Neural cell (in vitro differentiated cells): ENCODE data around the gene FAM118A. TPM values are rescaled to one million over a fixed set of nuclear protein-coding genes. Genes with fewer than 3 reads are reported as not detected.

Experiments used
- H2AFZ ChIP-seq: fragments of 200-600, 300-800 bp; sonication (generic), shearing (Covaris generic); 2 replicates; pipeline ENCODE4 v1.6.0; 2014; ENCODE audit warnings: low read depth, mild to moderate bottlenecking, antibody characterized with exemption, low read length, moderate library complexity
- H3F3A ChIP-seq: fragments of 200-600 bp; shearing (Covaris generic); 2 replicates; pipeline ENCODE4 v1.6.1; 2016; ENCODE audit warnings: mild to moderate bottlenecking, moderate library complexity, mixed read lengths, antibody characterized with exemption, low read length; ENCODE audit not compliant: insufficient read depth, poor library complexity, severe bottlenecking
- H3K27ac ChIP-seq: fragments of 200-600, 300-800 bp; sonication (generic), shearing (Covaris generic); 2 replicates; pipeline ENCODE4 v1.5.1; 2014; ENCODE audit warnings: mild to moderate bottlenecking, low read length, moderate library complexity
- H3K27me3 ChIP-seq: fragments of 300-800, 200-600 bp; sonication (generic), shearing (Covaris generic); 2 replicates; pipeline ENCODE4 v1.6.0; 2014; ENCODE audit warnings: mild to moderate bottlenecking, low read depth, low read length, moderate library complexity; ENCODE audit not compliant: insufficient read depth
- H3K36me3 ChIP-seq: fragments of 300-800, 200-600 bp; sonication (generic), shearing (Covaris generic); 2 replicates; pipeline ENCODE4 v1.5.1; 2014; ENCODE audit warnings: mild to moderate bottlenecking, antibody characterized with exemption, low read length, moderate library complexity; ENCODE audit not compliant: insufficient read depth
- H3K4me2 ChIP-seq: fragments of 300-800, 200-600 bp; sonication (generic), shearing (Covaris generic); 2 replicates; pipeline ENCODE4 v1.6.0; 2014; ENCODE audit warnings: mild to moderate bottlenecking, low read length
- H3K4me3 ChIP-seq: fragments of 300-800, 200-600 bp; sonication (generic), shearing (Covaris generic); 2 replicates; pipeline ENCODE4 v1.5.1; 2014; ENCODE audit warnings: mild to moderate bottlenecking, low read length, moderate library complexity
- H3K79me2 ChIP-seq: fragments of 200-600 bp; shearing (Covaris generic); replicated peaks from 2 replicates; pipeline ENCODE4 v1.6.0; 2014; ENCODE audit warnings: mild to moderate bottlenecking, low read length, moderate library complexity; ENCODE audit not compliant: insufficient read depth
- H3K9ac ChIP-seq: fragments of 300-800, 200-600 bp; sonication (generic), shearing (Covaris generic); 2 replicates; pipeline ENCODE4 v1.6.1; 2016; ENCODE audit warnings: mild to moderate bottlenecking, low read length, mixed read lengths
- H3K9me2 ChIP-seq: fragments of 200-600 bp; shearing (Covaris generic); 2 replicates; pipeline ENCODE4 v1.6.1; 2016; ENCODE audit warnings: mild to moderate bottlenecking, low read length, mixed read lengths; ENCODE audit not compliant: insufficient read depth
- H3K9me3 ChIP-seq: fragments of 200-600, 300-800 bp; sonication (generic), shearing (Covaris generic); 2 replicates; pipeline ENCODE4 v1.6.1; 2016; ENCODE audit warnings: mild to moderate bottlenecking, mixed run types, low read length, moderate library complexity, mixed read lengths
- H4K20me1 ChIP-seq: fragments of 200-600 bp; shearing (Covaris generic); 2 replicates; pipeline ENCODE4 v1.6.1; 2016; ENCODE audit warnings: mild to moderate bottlenecking, mixed run types; ENCODE audit not compliant: insufficient read depth
- EP300 ChIP-seq: fragments of 450-650 bp; conservative IDR thresholded peaks from 2 replicates; pipeline ENCODE4 v1.6.1; 2014; ENCODE audit warnings: antibody characterized with exemption, mild to moderate bottlenecking, moderate library complexity; ENCODE audit not compliant: poor library complexity, severe bottlenecking
- EZH2 ChIP-seq: fragments of 200-600, 300-800 bp; shearing (Covaris generic), sonication (generic); IDR thresholded peaks from 2 replicates; pipeline ENCODE4 v1.6.1; 2014; ENCODE audit warnings: antibody characterized with exemption, low read length, borderline replicate concordance, mild to moderate bottlenecking; ENCODE audit not compliant: insufficient read depth, poor library complexity, severe bottlenecking
- MXI1 ChIP-seq: fragments of 450-650 bp; conservative IDR thresholded peaks from 2 replicates; pipeline ENCODE4 v1.6.1; 2014; ENCODE audit warnings: antibody characterized with exemption, mild to moderate bottlenecking; ENCODE audit not compliant: poor library complexity, severe bottlenecking
- POLR2AphosphoS5 ChIP-seq: IDR thresholded peaks from 2 replicates; pipeline ENCODE4 v1.6.1; 2012
- RAD21 ChIP-seq: fragments of 450-650 bp; conservative IDR thresholded peaks from 2 replicates; pipeline ENCODE4 v1.6.1; 2014; ENCODE audit warnings: antibody characterized with exemption, mild to moderate bottlenecking, moderate library complexity
- SMC3 ChIP-seq: fragments of 450-650 bp; conservative IDR thresholded peaks from 2 replicates; pipeline ENCODE4 v1.6.1; 2014; ENCODE audit warnings: antibody characterized with exemption, mild to moderate bottlenecking, moderate library complexity; ENCODE audit not compliant: poor library complexity
- TAF1 ChIP-seq: IDR thresholded peaks from 2 replicates; pipeline ENCODE4 v1.6.1; 2012; ENCODE audit warnings: low read depth
- polyA plus RNA-seq: library from polyadenylated mRNA; depleted of rRNA; stranded (reverse); fragments of >200 nt; gene quantifications from 2 replicates; pipeline ENCODE4 v1.2.3, GENCODE V29; 2014
- TF ChIP-seq, protein P1 (sequence below): fragments of 450-650 bp; IDR thresholded peaks from 2 replicates; pipeline ENCODE4 v1.5.1; 2014; ENCODE audit warnings: antibody characterized with exemption, mild to moderate bottlenecking, moderate library complexity; ENCODE audit not compliant: poor library complexity, severe bottlenecking
- TF ChIP-seq, protein P2 (sequence below): IDR thresholded peaks from 2 replicates; pipeline ENCODE4 v1.6.1; 2012; ENCODE audit warnings: borderline replicate concordance

The FAM118A gene
- polyA plus RNA-seq, 1 donor from 2014 or later = 9.6 TPM

DNA sequence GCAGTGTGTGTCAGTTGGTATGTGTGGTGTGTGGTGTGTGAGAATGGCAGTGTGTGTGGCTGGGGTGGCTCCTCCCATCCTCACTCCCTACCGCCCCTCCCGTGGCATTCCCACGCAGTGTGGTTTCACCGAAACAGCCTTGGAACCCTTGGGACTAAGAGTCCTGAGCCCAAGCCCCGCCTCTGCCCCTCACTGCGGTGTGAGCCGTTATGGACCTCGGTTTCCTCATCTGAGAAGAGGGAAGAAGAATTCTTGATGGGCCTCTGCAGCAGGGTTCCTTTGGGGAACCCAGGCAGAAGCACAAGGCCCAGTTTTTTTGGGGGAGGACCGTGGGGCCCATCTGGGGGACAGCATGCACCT is 17.8 kb upstream of the FAM118A start:
- Histone ChIP-seq H4K20me1 (no peaks in the 10 kb centered on the region), H3K9me3 (no peaks in the 10 kb centered on the region), H3F3A (no peaks in the 10 kb centered on the region), H3K79me2 (no peaks in the 10 kb centered on the region), H3K27ac (no peak overlapping the region), H3K9me2 (no peaks in the 10 kb centered on the region), H3K36me3 (no peaks in the 10 kb centered on the region), H3K4me2 (no peak overlapping the region), H2AFZ (no peak overlapping the region), H3K27me3 (no peaks in the 10 kb centered on the region), H3K9ac (no peak overlapping the region), H3K4me3 (no peak overlapping the region)
- TF ChIP-seq, protein P1, sequence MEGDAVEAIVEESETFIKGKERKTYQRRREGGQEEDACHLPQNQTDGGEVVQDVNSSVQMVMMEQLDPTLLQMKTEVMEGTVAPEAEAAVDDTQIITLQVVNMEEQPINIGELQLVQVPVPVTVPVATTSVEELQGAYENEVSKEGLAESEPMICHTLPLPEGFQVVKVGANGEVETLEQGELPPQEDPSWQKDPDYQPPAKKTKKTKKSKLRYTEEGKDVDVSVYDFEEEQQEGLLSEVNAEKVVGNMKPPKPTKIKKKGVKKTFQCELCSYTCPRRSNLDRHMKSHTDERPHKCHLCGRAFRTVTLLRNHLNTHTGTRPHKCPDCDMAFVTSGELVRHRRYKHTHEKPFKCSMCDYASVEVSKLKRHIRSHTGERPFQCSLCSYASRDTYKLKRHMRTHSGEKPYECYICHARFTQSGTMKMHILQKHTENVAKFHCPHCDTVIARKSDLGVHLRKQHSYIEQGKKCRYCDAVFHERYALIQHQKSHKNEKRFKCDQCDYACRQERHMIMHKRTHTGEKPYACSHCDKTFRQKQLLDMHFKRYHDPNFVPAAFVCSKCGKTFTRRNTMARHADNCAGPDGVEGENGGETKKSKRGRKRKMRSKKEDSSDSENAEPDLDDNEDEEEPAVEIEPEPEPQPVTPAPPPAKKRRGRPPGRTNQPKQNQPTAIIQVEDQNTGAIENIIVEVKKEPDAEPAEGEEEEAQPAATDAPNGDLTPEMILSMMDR = no peak
- TF ChIP-seq TAF1 = no peak
- TF ChIP-seq, protein P2, sequence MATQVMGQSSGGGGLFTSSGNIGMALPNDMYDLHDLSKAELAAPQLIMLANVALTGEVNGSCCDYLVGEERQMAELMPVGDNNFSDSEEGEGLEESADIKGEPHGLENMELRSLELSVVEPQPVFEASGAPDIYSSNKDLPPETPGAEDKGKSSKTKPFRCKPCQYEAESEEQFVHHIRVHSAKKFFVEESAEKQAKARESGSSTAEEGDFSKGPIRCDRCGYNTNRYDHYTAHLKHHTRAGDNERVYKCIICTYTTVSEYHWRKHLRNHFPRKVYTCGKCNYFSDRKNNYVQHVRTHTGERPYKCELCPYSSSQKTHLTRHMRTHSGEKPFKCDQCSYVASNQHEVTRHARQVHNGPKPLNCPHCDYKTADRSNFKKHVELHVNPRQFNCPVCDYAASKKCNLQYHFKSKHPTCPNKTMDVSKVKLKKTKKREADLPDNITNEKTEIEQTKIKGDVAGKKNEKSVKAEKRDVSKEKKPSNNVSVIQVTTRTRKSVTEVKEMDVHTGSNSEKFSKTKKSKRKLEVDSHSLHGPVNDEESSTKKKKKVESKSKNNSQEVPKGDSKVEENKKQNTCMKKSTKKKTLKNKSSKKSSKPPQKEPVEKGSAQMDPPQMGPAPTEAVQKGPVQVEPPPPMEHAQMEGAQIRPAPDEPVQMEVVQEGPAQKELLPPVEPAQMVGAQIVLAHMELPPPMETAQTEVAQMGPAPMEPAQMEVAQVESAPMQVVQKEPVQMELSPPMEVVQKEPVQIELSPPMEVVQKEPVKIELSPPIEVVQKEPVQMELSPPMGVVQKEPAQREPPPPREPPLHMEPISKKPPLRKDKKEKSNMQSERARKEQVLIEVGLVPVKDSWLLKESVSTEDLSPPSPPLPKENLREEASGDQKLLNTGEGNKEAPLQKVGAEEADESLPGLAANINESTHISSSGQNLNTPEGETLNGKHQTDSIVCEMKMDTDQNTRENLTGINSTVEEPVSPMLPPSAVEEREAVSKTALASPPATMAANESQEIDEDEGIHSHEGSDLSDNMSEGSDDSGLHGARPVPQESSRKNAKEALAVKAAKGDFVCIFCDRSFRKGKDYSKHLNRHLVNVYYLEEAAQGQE = no peak
- TF ChIP-seq RAD21 = no peak
- TF ChIP-seq POLR2AphosphoS5 = no peak
- no peak for TF ChIP-seq EZH2
- TF ChIP-seq SMC3 = no peak
- no peak for TF ChIP-seq EP300
- TF ChIP-seq MXI1 = no peak

DNA sequence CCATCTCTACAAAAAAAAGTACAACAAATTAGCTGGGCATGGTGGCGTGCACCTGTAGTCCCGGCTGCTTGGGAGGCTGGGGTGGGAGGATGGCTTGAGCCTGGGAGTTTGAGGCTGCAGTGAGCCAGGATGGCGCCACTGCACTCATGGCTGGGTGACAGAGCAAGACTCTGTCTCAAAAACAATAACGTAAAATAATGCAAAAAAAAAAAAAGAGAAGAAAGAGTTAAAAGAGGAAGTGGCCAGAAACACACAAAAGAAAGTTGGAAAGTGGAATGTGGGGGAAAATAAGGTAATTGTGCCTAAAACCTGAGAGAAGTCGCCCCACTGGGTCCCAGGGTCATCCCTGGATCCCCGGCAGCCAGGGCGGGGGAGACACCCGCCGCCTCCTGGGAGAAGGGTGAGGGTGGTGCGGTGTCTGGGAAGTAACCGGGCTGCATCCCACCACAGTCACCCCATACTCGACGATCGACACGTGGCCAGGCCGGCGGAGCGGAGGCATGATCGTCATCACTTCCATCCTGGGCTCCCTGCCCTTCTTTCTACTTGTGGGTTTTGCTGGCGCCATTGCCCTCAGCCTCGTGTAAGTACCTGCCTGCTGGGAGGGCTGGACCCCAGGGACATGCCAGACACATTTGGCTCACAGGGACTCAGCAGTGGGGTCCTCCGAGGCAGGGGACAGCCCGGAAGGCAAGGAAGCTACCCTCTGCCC is 16.8 kb upstream of the FAM118A start:
- no peak overlapping the region for H3K4me3 ChIP-seq
- H3K36me3 ChIP-seq = no peaks in the 10 kb centered on the region
- H3K27me3 ChIP-seq = no peaks in the 10 kb centered on the region
- H3K9me3 ChIP-seq = no peaks in the 10 kb centered on the region
- no peaks in the 10 kb centered on the region for H3K79me2 ChIP-seq
- no peak for TF ChIP-seq EP300
- no peak for TF ChIP-seq TAF1
- TF ChIP-seq, protein P1 = no peak
- TF ChIP-seq RAD21 = no peak
- TF ChIP-seq SMC3 = no peak
- TF ChIP-seq MXI1 = no peak
- no peak for TF ChIP-seq POLR2AphosphoS5
- TF ChIP-seq, protein P2 = no peak
- TF ChIP-seq EZH2 = no peak
- no peak overlapping the region for H3K4me2 ChIP-seq
- no peak overlapping the region for H3K27ac ChIP-seq
- H3F3A ChIP-seq = no peaks in the 10 kb centered on the region
- no peak overlapping the region for H3K9ac ChIP-seq
- no peaks in the 10 kb centered on the region for H4K20me1 ChIP-seq
- H2AFZ ChIP-seq = no peak overlapping the region
- no peaks in the 10 kb centered on the region for H3K9me2 ChIP-seq
